AG09319 (cell line): ENCODE data around the gene OSBPL7.

Experiments used
- DNase-seq: peaks from one replicate; pipeline ENCODE4 v3.0.0-alpha.2; 2010; ENCODE audit warnings: low read depth; ENCODE audit errors: extremely low read depth
- CTCF ChIP-seq: IDR thresholded peaks from 2 replicates; pipeline ENCODE4 v1.5.1; 2011; ENCODE audit warnings: low read depth, mild to moderate bottlenecking, inconsistent platforms, low read length, moderate library complexity

OSBPL7 gene

GRCh38 chr17:47813512-47814031 is 8.0 kb downstream of the OSBPL7 start:
- DNase-seq, result no peak
- TF ChIP-seq CTCF, result no peak

- no peak for DNase-seq
- no peak for TF ChIP-seq CTCF
These were observed 8.5 kb downstream of the OSBPL7 start for GRCh38 chr17:47813077-47813476.

- TF ChIP-seq CTCF, result no peak
- no peak for DNase-seq
These were observed 9.3 kb downstream of the OSBPL7 start for GRCh38 chr17:47812146-47812920.

DNA sequence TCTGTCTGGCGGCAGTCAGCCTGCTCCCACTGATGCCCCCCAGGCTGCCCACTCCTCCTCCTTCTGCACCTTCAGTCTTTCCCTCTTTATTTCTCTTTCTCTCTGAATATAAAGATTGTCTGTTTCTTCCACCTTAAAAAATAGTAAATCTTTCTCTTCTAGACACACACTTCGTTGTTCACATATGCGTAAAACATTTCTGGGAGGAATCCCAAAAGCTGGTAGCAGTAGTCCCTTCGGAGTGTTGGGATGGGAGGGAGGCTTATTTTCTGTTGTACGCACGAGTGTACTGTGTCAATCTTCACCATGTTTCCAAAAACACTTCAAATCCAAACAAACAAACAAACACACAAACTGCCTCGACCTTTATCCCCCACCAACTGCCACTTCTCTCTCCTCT is 9.9 kb downstream of the OSBPL7 start:
- DNase-seq, result no peak

DNA sequence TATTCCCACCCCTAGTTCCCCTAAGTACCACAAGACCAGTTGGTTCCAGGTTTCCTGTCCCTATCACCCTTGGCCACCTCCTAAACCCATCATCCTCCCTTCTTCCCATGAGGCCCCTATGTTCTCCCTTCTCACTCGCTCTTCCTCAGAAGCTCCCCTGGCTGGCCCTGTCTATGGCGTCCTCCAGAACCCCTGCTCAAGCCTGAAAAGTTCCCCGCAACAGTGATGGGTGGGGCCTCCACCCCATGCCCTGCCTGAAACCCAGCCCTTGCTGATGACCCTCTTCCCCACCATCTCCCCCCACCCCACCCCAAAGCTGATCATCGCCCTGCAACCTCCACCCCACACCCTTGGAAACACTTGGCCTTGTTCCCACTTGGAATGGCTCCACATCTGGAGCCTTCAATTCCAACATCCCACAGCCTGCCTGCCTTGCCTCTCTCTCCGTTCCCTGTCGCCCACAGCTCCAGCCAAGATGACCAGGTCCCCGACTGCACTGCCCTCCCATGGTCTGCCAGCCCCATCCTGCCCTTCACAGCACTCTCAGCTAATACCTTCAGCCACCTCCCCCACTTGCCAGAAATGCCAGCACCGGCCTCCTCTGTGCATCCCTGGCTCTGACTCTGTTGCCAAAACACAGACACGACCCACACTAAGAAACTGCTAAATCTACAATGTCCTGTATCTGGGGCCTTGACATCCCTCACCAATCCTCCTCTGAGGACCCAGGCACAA is 10.5 kb downstream of the OSBPL7 start:
- no peak for DNase-seq
- TF ChIP-seq CTCF, result no peak

More for the DNA sequence above, 9.9 kb downstream of the OSBPL7 start:
- TF ChIP-seq CTCF, result no peak

DNA sequence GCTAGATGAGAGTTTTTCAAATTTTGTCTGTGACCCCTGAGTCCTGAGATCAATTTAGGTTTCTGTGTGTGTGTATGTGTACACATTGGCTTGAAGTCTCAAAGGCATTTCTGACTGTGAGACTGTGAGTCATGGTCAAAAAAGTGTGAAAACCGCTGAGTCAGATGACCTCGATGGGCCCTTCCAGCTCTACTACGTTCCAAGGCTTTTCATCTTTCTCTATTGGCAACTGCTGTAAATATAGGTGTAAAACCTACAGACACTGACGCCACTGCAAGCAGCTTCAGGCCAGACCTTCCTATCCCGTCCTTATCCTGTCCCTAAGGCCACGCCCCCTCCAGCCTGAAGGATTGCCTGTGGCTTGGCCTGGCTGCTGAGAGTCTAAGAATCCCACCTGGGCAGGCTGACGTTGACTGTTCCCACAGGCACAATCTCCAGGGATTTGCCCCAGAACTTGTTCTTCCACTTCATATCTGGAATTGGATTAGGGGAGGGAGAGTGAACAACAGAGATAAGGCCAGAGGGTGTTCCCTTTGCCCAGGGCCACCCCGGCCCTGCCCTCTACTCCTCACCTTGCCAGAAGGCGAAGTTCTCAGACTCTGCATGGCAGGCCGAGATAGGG is 11.3 kb downstream of the OSBPL7 start:
- peak; percentile 49 for DNase-seq
- TF ChIP-seq CTCF, result no peak
